ENCODE results near the gene MRI1.
A peak's percentile ranks its signal among the peaks of the same experiment; 100 is the strongest.
"Not testable (repeated sequence)": the region's sequence is repeated elsewhere in the genome, so short reads cannot be mapped to it uniquely, and the experiment has no call there.

The MRI1 gene

GRCh38 chr19:13764101-13764807, at the start of gene MRI1:
Gene MRI1 (plus strand): TSS chr19:13764522. CDS start chr19:13764589, 67 bp downstream.
- peak; percentile 46 to 52 for DNase-seq

- peak in 1 of 2 experiments; percentile 2 for DNase-seq
Measured at GRCh38 chr19:13717194-13717643, 47.1 kb upstream of the MRI1 start.

GRCh38 chr19:13718733-13719132, 45.6 kb upstream of the MRI1 start:
- DNase-seq, result peak; percentile 53 to 57

- no peak for DNase-seq
Measured at GRCh38 chr19:13722146-13722545, 42.2 kb upstream of the MRI1 start.

GRCh38 chr19:13723206-13723605, 41.1 kb upstream of the MRI1 start:
- DNase-seq, result no peak

- DNase-seq, result no peak
Measured at GRCh38 chr19:13726323-13726722, 38.0 kb upstream of the MRI1 start.

GRCh38 chr19:13727798-13728197, 36.5 kb upstream of the MRI1 start:
- no peak for DNase-seq

- DNase-seq, result no peak
Measured at GRCh38 chr19:13729859-13730258, 34.5 kb upstream of the MRI1 start.

GRCh38 chr19:13731147-13731964, 33.0 kb upstream of the MRI1 start:
- peak; percentile 86 to 88 for DNase-seq

GRCh38 chr19:13732337-13732736, 32.0 kb upstream of the MRI1 start:
- no peak for DNase-seq

- DNase-seq, result no peak
Measured at GRCh38 chr19:13734751-13735150, 29.6 kb upstream of the MRI1 start.

- DNase-seq, result no peak
Measured at GRCh38 chr19:13738073-13738472, 26.2 kb upstream of the MRI1 start.

- DNase-seq, result no peak
Measured at GRCh38 chr19:13741893-13742292, 22.4 kb upstream of the MRI1 start.

GRCh38 chr19:13742756-13743155, 21.6 kb upstream of the MRI1 start:
- DNase-seq, result no peak

- DNase-seq, result no peak
Measured at GRCh38 chr19:13744174-13744573, 20.1 kb upstream of the MRI1 start.

GRCh38 chr19:13747098-13747453, 17.2 kb upstream of the MRI1 start:
- DNase-seq, result no peak

- no peak for DNase-seq
Measured at GRCh38 chr19:13748169-13748828, 16.0 kb upstream of the MRI1 start.

GRCh38 chr19:13751436-13751835, 12.9 kb upstream of the MRI1 start:
- DNase-seq, result no peak

GRCh38 chr19:13753622-13754021, 10.7 kb upstream of the MRI1 start:
- not testable (repeated sequence) for DNase-seq

GRCh38 chr19:13756210-13756609, 8.1 kb upstream of the MRI1 start:
- DNase-seq, result no peak

- no peak for DNase-seq
Measured at GRCh38 chr19:13757805-13758772, 6.2 kb upstream of the MRI1 start.

GRCh38 chr19:13758795-13759194, 5.5 kb upstream of the MRI1 start:
- DNase-seq, result no peak

Measured in NCI-H1930 (cell line).